GM21367 (cell line): ENCODE results near the gene TRAPPC3.

Experiments
- ATAC-seq: cut with Tn5 transposase; IDR thresholded peaks from one replicate; pipeline ENCODE4 v1.9.1; 2021; ENCODE audit not compliant: unreplicated experiment

The TRAPPC3 gene

DNA sequence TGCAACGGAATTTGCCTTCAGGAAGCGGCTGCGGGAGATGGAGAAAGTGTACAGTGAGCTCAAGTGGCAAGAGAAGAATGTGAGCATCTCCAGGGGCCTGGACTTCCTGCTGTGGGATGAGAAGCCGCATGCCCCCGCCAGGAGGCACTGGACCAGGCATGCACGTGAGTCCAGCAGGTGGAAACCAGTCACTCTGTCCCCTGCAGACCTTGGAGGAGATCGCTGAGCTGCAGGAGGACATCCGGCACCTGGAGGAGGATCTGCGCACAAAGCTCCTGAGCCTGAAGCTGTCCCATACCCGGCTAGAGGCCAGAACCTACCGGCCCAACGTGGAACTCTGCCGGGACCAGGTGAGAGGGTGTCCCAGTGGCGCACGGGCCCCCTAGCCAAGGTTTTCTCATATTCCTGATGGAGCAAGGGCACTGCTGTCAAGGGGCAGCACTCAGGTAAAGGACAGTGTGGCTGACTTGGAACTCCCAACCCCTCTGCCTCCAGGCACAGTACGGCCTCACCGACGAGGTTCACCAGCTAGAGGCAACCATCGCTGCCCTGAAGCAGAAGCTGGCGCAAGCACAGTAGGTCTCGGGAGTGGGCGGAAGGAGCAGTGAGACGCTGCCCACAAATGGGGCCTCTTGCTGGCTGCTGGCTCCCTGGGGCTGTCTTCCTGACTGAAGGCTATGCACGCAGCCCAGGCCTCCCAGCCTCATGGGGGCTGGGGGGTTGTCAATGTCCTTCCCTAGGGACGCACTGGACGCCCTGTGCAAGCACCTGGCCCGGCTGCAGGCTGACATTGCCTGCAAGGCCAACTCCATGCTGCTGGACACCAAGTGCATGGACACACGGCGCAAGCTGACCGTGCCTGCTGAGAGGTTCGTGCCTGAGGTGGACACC is 61.8 kb downstream of the TRAPPC3 start:
- ATAC-seq, result no peak
